Stimulated activated CD4-positive, alpha-beta T cell treated with anti-CD3 and anti-CD28 coated beads, Interleukin-15, amount 100 ng/mL, for 24 hours (primary cell): Measurements from ENCODE around the gene SLAMF9.
"Not testable (repeated sequence)": the region's sequence is repeated elsewhere in the genome, so short reads cannot be mapped to it uniquely, and the experiment has no call there.

ENCODE experiments used
- DNase-seq: peaks from one replicate; pipeline ENCODE4 v3.0.0-alpha.2; 2020

SLAMF9 gene

GRCh38 chr1:159920202-159920601 lies 33.8 kb downstream of the SLAMF9 start:
- DNase-seq, result no peak

- no peak for DNase-seq
Observed at GRCh38 chr1:159919236-159919865, 34.7 kb downstream of the SLAMF9 start.

GRCh38 chr1:159918352-159919200 lies 35.5 kb downstream of the SLAMF9 start:
- DNase-seq, result no peak

GRCh38 chr1:159917533-159918351 lies 36.3 kb downstream of the SLAMF9 start:
- no peak for DNase-seq

- no peak for DNase-seq
Observed at GRCh38 chr1:159916242-159917051, 37.6 kb downstream of the SLAMF9 start.

GRCh38 chr1:159915571-159916241 lies 38.3 kb downstream of the SLAMF9 start:
- no peak for DNase-seq

- DNase-seq, result no peak
Observed at GRCh38 chr1:159914252-159915018, 39.6 kb downstream of the SLAMF9 start.

GRCh38 chr1:159913451-159914192 lies 40.4 kb downstream of the SLAMF9 start:
- DNase-seq, result no peak

GRCh38 chr1:159911326-159912070 lies 42.5 kb downstream of the SLAMF9 start:
- no peak for DNase-seq

- DNase-seq, result no peak
Observed at GRCh38 chr1:159908031-159908940, 45.8 kb downstream of the SLAMF9 start.

- DNase-seq, result no peak
Observed at GRCh38 chr1:159906960-159907359, 47.1 kb downstream of the SLAMF9 start.

GRCh38 chr1:159904036-159904435 lies 50.0 kb downstream of the SLAMF9 start:
- DNase-seq, result not testable (repeated sequence)

GRCh38 chr1:159902541-159902940 lies 51.5 kb downstream of the SLAMF9 start:
- no peak for DNase-seq
